IMR-90 (cell line): ENCODE data around the gene UNC79.

ENCODE experiments used
- BHLHE40 ChIP-seq: fragments of 150-350 bp; IDR thresholded peaks from 2 replicates; pipeline ENCODE4 v1.6.1; 2016; ENCODE audit warnings: mild to moderate bottlenecking, low read depth, low read length
- CEBPB ChIP-seq: IDR thresholded peaks from 2 replicates; pipeline ENCODE4 v1.6.1; 2012; ENCODE audit warnings: low read depth, low read length, improper control_type of control experiment
- CHD1 ChIP-seq: IDR thresholded peaks from 2 replicates; pipeline ENCODE4 v1.6.1; 2012; ENCODE audit warnings: low read depth, low read length, improper control_type of control experiment
- FOS ChIP-seq: fragments of 150-350 bp; IDR thresholded peaks from 2 replicates; pipeline ENCODE4 v1.6.1; 2016; ENCODE audit warnings: low read depth, low read length
- MAFK ChIP-seq: IDR thresholded peaks from 2 replicates; pipeline ENCODE4 v1.6.1; 2012; ENCODE audit warnings: low read depth, low read length, improper control_type of control experiment
- POLR2A ChIP-seq: IDR thresholded peaks from 2 replicates; pipeline ENCODE4 v1.6.1; 2012; ENCODE audit warnings: mild to moderate bottlenecking, low read depth, low read length
- RAD21 ChIP-seq: IDR thresholded peaks from 2 replicates; pipeline ENCODE4 v1.6.1; 2012; ENCODE audit warnings: low read length, improper control_type of control experiment
- SMC3 ChIP-seq: fragments of 150-350 bp; IDR thresholded peaks from 2 replicates; pipeline ENCODE4 v1.6.1; 2016; ENCODE audit warnings: low read depth, mild to moderate bottlenecking, antibody characterized with exemption, low read length, moderate library complexity
- USF2 ChIP-seq: fragments of 150-350 bp; IDR thresholded peaks from 2 replicates; pipeline ENCODE4 v1.6.1; 2017; ENCODE audit warnings: mild to moderate bottlenecking, antibody characterized with exemption, low read length, low read depth
- TF ChIP-seq, protein P1 (sequence below): conservative IDR thresholded peaks from 2 replicates; pipeline ENCODE4 v1.5.1; 2012; ENCODE audit warnings: mild to moderate bottlenecking, low read depth, low read length, improper control_type of control experiment

GRCh38 chr14:93725002-93725582, 294.4 kb downstream of the UNC79 start:
- TF ChIP-seq, protein P1, sequence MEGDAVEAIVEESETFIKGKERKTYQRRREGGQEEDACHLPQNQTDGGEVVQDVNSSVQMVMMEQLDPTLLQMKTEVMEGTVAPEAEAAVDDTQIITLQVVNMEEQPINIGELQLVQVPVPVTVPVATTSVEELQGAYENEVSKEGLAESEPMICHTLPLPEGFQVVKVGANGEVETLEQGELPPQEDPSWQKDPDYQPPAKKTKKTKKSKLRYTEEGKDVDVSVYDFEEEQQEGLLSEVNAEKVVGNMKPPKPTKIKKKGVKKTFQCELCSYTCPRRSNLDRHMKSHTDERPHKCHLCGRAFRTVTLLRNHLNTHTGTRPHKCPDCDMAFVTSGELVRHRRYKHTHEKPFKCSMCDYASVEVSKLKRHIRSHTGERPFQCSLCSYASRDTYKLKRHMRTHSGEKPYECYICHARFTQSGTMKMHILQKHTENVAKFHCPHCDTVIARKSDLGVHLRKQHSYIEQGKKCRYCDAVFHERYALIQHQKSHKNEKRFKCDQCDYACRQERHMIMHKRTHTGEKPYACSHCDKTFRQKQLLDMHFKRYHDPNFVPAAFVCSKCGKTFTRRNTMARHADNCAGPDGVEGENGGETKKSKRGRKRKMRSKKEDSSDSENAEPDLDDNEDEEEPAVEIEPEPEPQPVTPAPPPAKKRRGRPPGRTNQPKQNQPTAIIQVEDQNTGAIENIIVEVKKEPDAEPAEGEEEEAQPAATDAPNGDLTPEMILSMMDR: no peak
- TF ChIP-seq SMC3 (no peak), RAD21 (no peak), FOS (no peak), MAFK (no peak), BHLHE40 (no peak), CEBPB (no peak), CHD1 (no peak), USF2 (no peak), POLR2A (no peak)
